GM12878 (cell line): ENCODE measurements around the gene LRRC47.

Experiments used
- BHLHE40 ChIP-seq, 2 experiments: fragments of 450-650 bp in 1 of 2; IDR thresholded peaks; 2 replicates each; pipeline ENCODE4 v1.6.1; 2011 to 2017; ENCODE audit warnings: low read depth in 2 of 2, borderline replicate concordance in 1 of 2, improper control_type of control experiment in 1 of 2, low read length in 1 of 2, mild to moderate bottlenecking in 1 of 2
- CREM ChIP-seq: IDR thresholded peaks from 2 replicates; pipeline ENCODE4 v1.6.1; 2014; ENCODE audit warnings: antibody characterized with exemption, low read depth
- EP300 ChIP-seq, 2 experiments: fragments of 150-350 bp in 1 of 2; IDR thresholded peaks; 2 replicates each; pipeline ENCODE4 v1.6.1; 2011 to 2012; ENCODE audit warnings: low read depth in 2 of 2, low read length in 2 of 2, borderline replicate concordance in 1 of 2, improper control_type of control experiment in 1 of 2, inconsistent platforms in 1 of 2; ENCODE audit not compliant: control insufficient read depth in 1 of 2
- EZH2 ChIP-seq: IDR thresholded peaks from 2 replicates; pipeline ENCODE4 v1.6.1; 2012; ENCODE audit warnings: low read depth, mild to moderate bottlenecking, control low read depth, inconsistent platforms, low read length, borderline replicate concordance; ENCODE audit not compliant: control insufficient read depth
- GABPA ChIP-seq: IDR thresholded peaks from 2 replicates; pipeline ENCODE4 v1.6.1; 2014; ENCODE audit warnings: antibody characterized with exemption, low read depth, mild to moderate bottlenecking, inconsistent platforms
- GATAD2B ChIP-seq: fragments of 450-650 bp; conservative IDR thresholded peaks from 2 replicates; pipeline ENCODE4 v1.6.1; 2017; ENCODE audit warnings: low read depth, mild to moderate bottlenecking, moderate library complexity
- HCFC1 ChIP-seq: fragments of 150-350 bp; IDR thresholded peaks from 2 replicates; pipeline ENCODE4 v1.6.1; 2014; ENCODE audit warnings: low read length
- POLR2AphosphoS2 ChIP-seq: IDR thresholded peaks from 2 replicates; pipeline ENCODE4 v1.6.1; 2011; ENCODE audit warnings: low read depth, mild to moderate bottlenecking, low read length, improper control_type of control experiment, moderate library complexity
- RAD21 ChIP-seq: IDR thresholded peaks from 2 replicates; pipeline ENCODE4 v1.6.1; 2011; ENCODE audit warnings: mild to moderate bottlenecking, low read depth, low read length, moderate library complexity; ENCODE audit not compliant: insufficient read depth
- STAT3 ChIP-seq: IDR thresholded peaks from 2 replicates; pipeline ENCODE4 v1.6.1; 2011; ENCODE audit warnings: low read depth, low read length, improper control_type of control experiment
- TF ChIP-seq, protein P1 (sequence below), 3 experiments: IDR thresholded peaks in 2 of 3; conservative IDR thresholded peaks in 1 of 3; 2 replicates each; pipeline ENCODE4 v1.5.1; 2011; ENCODE audit warnings: low read depth in 3 of 3, low read length in 3 of 3, mild to moderate bottlenecking in 3 of 3, control low read depth in 2 of 3, moderate library complexity in 2 of 3, inconsistent platforms in 1 of 3, mixed read lengths in 1 of 3; ENCODE audit not compliant: control insufficient read depth in 2 of 3, insufficient read depth in 1 of 3; ENCODE audit errors: extremely low read depth in 1 of 3

DNA sequence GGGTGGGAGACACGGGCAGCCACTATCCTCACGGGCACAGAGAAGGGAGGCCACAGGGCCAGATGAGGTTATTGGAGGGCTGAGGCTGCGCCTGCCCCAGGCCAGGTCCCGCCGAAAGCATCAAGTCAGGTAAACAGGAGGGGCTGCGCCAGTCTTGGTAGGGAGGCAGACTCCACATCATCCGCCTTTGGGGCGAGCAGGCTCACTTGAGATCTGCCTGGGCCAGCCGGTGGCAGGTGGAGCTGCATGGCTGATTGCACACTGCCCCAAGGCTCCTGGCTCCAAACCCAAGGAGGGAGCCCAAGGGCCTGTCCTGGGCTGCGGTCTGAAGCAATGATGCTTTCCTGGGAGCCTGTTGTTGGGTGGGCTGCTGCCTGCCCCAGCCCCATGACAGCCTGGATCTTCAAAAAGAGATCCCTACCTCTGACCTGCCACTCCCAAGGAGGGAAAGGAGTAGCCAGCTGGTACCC lies 19.2 kb downstream of the LRRC47 start:
- TF ChIP-seq, protein P1, sequence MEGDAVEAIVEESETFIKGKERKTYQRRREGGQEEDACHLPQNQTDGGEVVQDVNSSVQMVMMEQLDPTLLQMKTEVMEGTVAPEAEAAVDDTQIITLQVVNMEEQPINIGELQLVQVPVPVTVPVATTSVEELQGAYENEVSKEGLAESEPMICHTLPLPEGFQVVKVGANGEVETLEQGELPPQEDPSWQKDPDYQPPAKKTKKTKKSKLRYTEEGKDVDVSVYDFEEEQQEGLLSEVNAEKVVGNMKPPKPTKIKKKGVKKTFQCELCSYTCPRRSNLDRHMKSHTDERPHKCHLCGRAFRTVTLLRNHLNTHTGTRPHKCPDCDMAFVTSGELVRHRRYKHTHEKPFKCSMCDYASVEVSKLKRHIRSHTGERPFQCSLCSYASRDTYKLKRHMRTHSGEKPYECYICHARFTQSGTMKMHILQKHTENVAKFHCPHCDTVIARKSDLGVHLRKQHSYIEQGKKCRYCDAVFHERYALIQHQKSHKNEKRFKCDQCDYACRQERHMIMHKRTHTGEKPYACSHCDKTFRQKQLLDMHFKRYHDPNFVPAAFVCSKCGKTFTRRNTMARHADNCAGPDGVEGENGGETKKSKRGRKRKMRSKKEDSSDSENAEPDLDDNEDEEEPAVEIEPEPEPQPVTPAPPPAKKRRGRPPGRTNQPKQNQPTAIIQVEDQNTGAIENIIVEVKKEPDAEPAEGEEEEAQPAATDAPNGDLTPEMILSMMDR (IDR thresholded peaks at IDR 0.05 in 2 of 3, conservative IDR thresholded peaks at IDR 0.05 in 1 of 3; ENCODE audit: control insufficient read depth in 2 of 3, extremely low read depth in 1 of 3, insufficient read depth in 1 of 3, low read depth in 3 of 3, low read length in 3 of 3), result no peak
- TF ChIP-seq GABPA (no peak), RAD21 (no peak), GATAD2B (no peak), BHLHE40 (IDR thresholded peaks at IDR 0.05; ENCODE audit: borderline replicate concordance in 1 of 2, low read depth in 2 of 2, low read length in 1 of 2) (no peak), POLR2AphosphoS2 (no peak), STAT3 (no peak), HCFC1 (no peak), CREM (no peak), EP300 (IDR thresholded peaks at IDR 0.05; ENCODE audit: borderline replicate concordance in 1 of 2, control insufficient read depth in 1 of 2, low read depth in 2 of 2, low read length in 2 of 2) (no peak), EZH2 (no peak)
